LHCN-M2 (cell line): Measurements from ENCODE around the gene GKN2. TPM values are rescaled to one million over a fixed set of nuclear protein-coding genes. Genes with fewer than 3 reads are reported as not detected.
"Not testable (repeated sequence)": the region's sequence is repeated elsewhere in the genome, so short reads cannot be mapped to it uniquely, and the experiment has no call there.

Source experiments
- DNase-seq: peaks from one replicate; pipeline ENCODE4 v3.0.0-alpha.2; 2012; ENCODE audit warnings: low read depth
- total RNA-seq: library from RNA; depleted of rRNA; stranded (reverse); fragments of >200 nt; gene quantifications from 2 replicates; pipeline ENCODE4 v1.2.3, GENCODE V29; 2014

Gene GKN2
- total RNA-seq, 1 experiment from 2014 or later = not detected

GRCh38 chr2:68920481-68921170, 32.1 kb downstream of the GKN2 start:
- DNase-seq = no peak

- no peak for DNase-seq
These were observed 34.2 kb downstream of the GKN2 start for GRCh38 chr2:68918497-68918896.

DNA sequence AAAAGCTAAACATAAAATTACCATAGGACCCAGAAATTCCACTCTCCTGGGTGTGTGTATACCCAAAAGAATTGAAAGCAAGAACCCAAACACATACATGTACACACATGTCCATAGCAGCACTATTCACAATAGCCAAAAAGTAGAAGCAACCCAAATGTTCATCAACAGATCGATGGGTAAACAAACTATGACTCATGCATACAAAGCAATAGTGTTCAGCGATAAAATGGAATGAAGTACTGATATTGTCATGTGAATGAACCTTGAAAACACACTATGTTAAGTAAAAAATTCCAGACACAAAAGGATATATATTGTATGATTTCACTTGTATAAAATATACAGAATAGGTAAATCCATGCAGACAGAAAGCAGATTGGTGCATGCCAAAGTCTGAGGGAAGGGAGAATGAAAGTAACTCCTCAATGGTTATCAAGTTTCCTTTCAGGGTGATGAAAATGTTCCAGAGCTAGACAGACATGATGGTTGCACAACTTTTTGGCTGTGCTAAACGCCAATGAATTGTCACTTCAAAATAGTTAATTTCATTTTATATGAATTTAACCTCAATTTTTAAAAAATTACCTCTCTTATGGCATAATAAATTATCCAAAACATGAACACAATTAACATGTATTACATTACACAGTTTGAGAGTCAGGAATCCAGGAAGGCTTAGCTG, 35.5 kb downstream of the GKN2 start:
- DNase-seq = no peak

GRCh38 chr2:68916226-68916625, 36.5 kb downstream of the GKN2 start:
- DNase-seq = no peak

DNA sequence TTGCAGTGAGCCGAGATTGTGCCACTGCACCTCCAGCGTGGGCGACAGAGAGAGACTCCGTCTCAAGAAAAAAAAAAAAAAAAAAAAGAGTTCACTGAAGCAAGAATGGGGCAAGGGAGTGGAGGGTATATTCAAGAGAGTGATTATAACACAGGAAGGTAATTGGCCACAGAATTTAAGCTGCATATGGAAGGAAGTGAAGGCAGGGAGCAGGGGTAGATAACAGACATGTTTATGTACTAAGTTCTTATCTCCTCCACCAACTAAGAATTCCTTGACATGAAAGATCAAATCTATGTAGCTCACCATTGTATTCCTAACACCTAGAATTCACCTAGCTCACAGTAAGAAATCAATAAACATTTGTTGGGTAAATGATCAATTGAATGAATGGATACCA, 37.3 kb downstream of the GKN2 start:
- DNase-seq = no peak

GRCh38 chr2:68913359-68913758, 39.3 kb downstream of the GKN2 start:
- DNase-seq = no peak

- DNase-seq = no peak
These were observed 40.0 kb downstream of the GKN2 start for GRCh38 chr2:68912732-68913131.

DNA sequence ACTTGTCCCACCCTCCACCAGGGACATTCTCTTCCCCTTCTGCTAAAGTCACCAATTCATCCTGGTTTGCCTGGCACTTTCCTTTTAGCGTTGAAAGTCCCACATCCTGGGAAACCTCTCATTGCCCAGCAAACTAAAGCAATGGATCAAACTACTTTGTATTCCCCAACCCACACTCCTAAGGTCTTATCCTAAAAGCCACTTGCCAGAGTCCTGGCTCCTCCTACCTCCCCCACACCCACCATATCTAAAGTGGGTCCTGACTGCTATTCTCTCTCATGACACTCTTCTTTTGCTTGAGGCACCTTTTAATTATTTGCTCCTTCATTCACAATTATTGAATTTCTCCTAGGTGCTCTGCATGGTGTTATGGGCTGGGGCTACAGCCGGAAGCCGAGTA, 40.6 kb downstream of the GKN2 start:
- no peak for DNase-seq

DNA sequence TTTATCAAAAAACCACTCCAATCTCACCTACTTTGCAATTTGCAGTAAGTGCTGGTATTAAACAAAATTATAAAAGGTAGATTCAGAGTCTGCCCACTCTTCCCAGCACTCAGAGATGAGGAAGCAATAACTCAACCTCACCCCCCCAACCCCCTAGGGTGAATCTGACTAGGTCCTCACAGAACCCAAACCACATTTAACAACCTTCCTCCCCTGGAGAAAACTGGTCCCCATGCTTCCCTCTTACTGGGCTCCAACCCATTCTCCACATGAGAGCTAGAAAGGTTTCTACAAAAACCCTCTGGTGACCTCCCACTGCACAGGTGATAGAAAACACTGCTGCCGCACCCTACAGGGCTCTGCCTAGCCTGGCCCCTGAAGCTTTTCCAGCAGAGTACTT, 41.0 kb downstream of the GKN2 start:
- DNase-seq = no peak

GRCh38 chr2:68911246-68911645, 41.4 kb downstream of the GKN2 start:
- DNase-seq = no peak

DNA sequence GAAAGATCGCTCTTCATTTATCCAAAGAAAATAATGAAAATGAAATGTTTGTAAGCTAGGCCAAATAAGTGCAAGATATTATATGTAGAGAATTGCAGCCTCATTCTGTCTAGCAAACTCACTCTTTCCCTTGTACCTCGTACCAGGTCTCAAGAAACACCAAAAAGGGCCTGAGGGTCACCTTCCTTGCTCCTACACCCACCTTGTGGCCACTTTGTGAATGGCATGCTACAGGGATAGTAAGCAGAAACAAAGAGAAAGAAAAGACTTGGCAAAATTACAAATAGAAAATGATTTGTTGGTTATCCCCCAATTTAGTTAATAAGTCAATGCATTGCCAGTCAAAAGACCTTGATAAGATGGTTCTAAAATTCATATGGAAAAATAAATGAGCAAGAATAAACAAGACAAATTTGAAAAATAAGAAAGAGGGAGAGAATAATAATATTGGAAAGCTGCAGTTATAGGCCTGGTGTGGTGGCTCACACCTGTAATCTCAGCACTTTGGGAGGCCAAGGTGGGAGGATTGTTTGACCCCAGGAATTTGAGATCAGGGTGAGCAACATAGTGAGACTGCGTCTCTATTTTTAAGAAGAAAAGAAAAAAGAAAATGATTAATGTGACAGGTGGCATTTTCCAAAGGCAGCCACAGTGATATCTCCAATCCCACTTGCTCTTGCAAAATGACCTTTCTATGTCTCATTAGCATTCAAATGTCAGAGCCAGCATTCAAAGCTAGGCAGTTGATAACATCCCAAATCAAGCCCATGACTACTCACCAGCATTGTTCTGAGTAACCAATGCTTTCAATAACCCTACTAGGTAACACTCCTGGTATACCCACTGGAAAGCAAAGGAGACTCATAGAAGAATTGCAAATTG, 42.7 kb downstream of the GKN2 start:
- DNase-seq = peak; percentile 55

DNA sequence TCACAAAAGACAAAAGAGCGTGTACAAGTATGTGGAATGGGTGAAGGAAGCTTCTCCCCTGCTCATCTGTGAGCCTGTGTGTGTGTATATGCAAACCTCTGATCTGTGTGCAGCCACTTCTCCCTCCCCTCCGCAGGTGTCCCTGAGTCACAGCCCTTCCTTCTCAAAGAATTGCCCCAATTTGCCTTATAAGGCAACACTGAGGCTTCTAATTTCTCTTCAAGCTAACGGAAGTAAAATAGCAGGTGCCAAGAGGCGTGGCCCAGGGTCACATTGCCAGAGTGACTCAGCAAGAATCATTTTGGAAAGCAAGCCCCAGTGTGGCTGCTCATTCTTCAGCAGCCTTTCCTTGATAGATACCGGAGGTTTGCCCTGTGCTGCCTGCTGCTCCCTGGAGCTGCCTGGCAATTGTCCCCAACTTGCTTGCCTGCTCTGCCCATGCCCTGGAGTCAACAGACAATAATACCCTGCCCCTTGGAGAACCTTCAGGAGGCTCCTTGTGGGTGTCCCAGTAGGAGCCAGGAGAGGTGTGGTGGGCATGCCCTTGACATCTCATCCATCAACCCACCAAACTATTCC, 44.2 kb downstream of the GKN2 start:
- DNase-seq = peak; percentile 65

- no peak for DNase-seq
These were observed 44.8 kb downstream of the GKN2 start for GRCh38 chr2:68907920-68908253.

GRCh38 chr2:68907232-68907919, 45.3 kb downstream of the GKN2 start:
- no peak for DNase-seq

GRCh38 chr2:68906716-68907115, 46.0 kb downstream of the GKN2 start:
- no peak for DNase-seq

DNA sequence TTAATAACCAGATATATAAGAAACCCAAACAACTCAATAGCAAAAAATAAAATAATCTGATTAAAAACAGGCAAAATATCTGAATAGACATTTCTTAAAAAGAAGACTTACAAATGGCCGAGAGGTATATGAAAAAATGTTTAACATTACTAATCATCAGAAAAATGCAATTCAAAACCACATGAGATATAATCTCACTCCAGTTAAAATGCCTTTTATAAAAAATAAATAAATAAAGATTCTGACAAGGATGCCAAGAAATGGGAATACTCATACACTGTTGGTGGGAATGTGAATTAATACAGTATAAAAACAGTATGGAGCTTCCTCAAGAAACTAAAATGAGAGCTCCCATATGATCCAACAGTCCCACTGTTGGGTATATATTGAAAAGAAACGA, 47.6 kb downstream of the GKN2 start:
- DNase-seq = no peak

DNA sequence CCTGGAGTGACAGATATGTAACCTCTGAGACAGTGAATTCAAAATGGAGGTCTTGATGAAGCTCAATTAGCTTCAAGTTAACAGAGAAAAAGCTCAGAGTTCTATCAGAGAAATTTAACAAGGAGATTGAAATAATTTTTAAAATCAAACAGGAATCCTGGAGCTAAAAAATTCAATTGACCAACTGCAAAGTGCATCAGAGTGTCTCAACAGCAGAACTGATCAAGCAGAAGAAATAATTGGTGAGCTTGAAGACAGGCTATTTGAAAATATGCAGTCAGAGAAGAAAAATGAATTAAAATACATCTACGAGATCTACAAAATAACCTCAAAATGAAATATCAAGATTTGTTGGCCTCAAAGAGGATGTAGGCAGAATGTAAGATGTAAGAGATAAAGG, 51.1 kb downstream of the GKN2 start:
- no peak for DNase-seq

DNA sequence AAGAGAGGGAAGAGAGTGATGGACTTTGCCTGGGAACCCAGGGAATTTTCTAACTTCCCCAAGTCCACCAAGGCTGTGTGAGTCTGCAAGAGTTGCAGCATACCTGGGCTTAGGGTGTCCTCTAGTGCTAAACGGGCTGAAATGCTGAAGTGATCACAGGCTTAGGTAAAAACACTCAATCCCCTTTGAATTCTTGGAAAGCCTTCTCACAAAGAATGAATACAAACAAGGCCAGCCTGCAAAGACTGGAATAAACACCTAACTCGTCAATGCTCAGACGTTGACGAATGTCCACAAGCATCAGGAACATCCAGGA, 51.5 kb downstream of the GKN2 start:
- DNase-seq = peak; percentile 2

- DNase-seq = no peak
These were observed 52.0 kb downstream of the GKN2 start for GRCh38 chr2:68900496-68901198.

- not testable (repeated sequence) for DNase-seq
These were observed 56.7 kb downstream of the GKN2 start for GRCh38 chr2:68895981-68896380.
